Ectodermal cell (in vitro differentiated cells): Measurements from ENCODE around the gene CUX1.
A peak's percentile ranks its signal among the peaks of the same experiment; 100 is the strongest.
"Not testable (repeated sequence)": the region's sequence is repeated elsewhere in the genome, so short reads cannot be mapped to it uniquely, and the experiment has no call there.

ENCODE experiments used
- H3K27ac ChIP-seq: 2 replicates; pipeline ENCODE4 v1.7.0; 2013; ENCODE audit warnings: mild to moderate bottlenecking, low read depth, low read length; ENCODE audit not compliant: insufficient read depth, poor library complexity, severe bottlenecking
- H3K27me3 ChIP-seq: 2 replicates; pipeline ENCODE4 v1.7.0; 2013; ENCODE audit warnings: mild to moderate bottlenecking, low read length; ENCODE audit not compliant: insufficient read depth, control insufficient read depth, poor library complexity, severe bottlenecking
- H3K36me3 ChIP-seq: one replicate; pipeline ENCODE4 v1.7.0; 2013; ENCODE audit warnings: low read length; ENCODE audit not compliant: control insufficient read depth, insufficient read depth
- H3K4me1 ChIP-seq: one replicate; pipeline ENCODE4 v1.7.0; 2013; ENCODE audit warnings: low read length; ENCODE audit not compliant: control insufficient read depth, insufficient read depth
- H3K4me3 ChIP-seq: 2 replicates; pipeline ENCODE4 v1.7.0; 2013; ENCODE audit warnings: low read depth, low read length, control low read depth; ENCODE audit not compliant: insufficient read depth
- H3K9me3 ChIP-seq: 2 replicates; pipeline ENCODE4 v1.7.0; 2013; ENCODE audit warnings: mild to moderate bottlenecking, low read length, moderate library complexity; ENCODE audit not compliant: control insufficient read depth
- WGBS, 2 experiments: methylation state at CpG; one replicate each; pipeline ENCODE4 v1.1.7; 2013; ENCODE audit warnings: missing lambda C conversion rate in 2 of 2; 5-methylcytosine and 5-hydroxymethylcytosine counted together

The CUX1 gene

DNA sequence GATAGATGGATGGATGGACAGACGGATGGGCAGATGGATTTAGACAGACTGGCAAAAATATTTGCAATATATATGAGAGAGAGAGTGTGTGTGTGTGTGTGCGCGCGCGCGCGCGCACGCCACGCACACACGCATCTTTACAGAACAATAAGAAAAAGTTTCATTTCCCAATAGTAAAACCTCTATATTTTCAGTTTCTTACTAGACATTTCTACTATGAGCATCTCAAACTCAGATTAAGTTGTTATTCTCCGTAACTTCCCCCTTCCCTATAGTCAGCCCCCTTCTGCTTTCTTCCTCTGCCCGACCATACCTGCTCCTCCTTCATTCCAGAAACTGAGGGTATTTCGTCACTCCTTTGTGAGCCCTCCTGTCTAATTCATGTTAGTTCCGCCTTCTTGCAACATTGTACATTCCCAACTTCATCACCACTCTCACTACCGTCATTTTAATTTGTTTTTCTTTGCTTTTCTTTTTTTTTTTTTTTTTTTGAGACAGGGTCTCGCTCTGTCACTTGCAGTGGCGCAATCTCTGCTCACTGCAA, 314.9 kb downstream of the CUX1 start:
- no peak overlapping the region for H3K27ac ChIP-seq
- H3K4me1 ChIP-seq = peaks cover 12% of the 10 kb centered on the region
- H3K9me3 ChIP-seq = no peaks in the 10 kb centered on the region
- H3K36me3 ChIP-seq = no peaks in the 10 kb centered on the region
- no peak overlapping the region for H3K4me3 ChIP-seq
- 91 to 93% methylated on average over 17 to 18 of the region's 18 CpGs for WGBS, 2 experiments
- H3K27me3 ChIP-seq = no peaks in the 10 kb centered on the region

DNA sequence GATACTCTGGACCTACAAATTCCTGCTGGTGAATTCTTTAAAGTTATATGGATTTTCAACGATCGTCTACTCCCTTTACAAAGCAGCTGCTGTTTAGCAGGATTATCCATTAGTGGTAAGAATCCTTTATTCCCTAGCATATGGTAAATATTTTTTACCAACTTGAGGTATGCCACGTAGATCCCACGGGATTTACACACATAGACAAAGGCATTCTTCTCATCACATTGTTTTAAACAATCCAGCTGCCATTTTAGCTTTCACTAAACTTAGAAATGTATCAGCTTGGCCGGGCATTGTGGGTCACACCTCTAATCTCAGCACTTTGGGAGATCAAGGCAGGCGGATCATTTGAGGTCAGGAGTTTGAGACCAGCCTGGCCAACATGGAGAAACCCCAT, 321.2 kb downstream of the CUX1 start:
- H3K4me1 ChIP-seq = no peaks in the 10 kb centered on the region
- H3K27ac ChIP-seq = peak overlapping the region; percentile 18
- 90% methylated on average over 6 of the region's 6 CpGs for WGBS, 2 experiments
- no peaks in the 10 kb centered on the region for H3K27me3 ChIP-seq
- H3K4me3 ChIP-seq = no peak overlapping the region
- no peaks in the 10 kb centered on the region for H3K9me3 ChIP-seq
- no peaks in the 10 kb centered on the region for H3K36me3 ChIP-seq

DNA sequence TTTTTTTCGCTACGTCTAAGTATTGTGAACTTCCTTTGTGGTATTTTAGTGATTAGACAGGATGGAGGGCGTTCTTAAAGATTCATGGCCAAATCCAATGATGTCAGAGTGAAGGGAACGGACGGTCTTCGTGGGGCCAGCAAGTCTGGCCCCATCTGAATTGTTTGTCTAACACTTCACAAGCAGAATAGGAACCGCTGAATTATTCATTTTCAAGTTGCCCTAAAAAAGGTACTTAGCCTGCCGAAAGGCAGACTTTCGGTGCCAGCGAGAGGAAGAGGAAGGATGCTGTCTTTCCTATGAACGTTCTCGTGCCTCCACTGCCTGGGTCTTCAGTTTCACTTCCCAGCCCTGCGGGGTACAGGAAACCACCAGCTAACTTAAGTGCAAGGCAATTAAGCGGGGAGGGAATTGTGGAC, 323.5 kb downstream of the CUX1 start:
- no peaks in the 10 kb centered on the region for H3K4me1 ChIP-seq
- WGBS, 2 experiments = 96 to 97% methylated on average over 14 of the region's 14 CpGs

DNA sequence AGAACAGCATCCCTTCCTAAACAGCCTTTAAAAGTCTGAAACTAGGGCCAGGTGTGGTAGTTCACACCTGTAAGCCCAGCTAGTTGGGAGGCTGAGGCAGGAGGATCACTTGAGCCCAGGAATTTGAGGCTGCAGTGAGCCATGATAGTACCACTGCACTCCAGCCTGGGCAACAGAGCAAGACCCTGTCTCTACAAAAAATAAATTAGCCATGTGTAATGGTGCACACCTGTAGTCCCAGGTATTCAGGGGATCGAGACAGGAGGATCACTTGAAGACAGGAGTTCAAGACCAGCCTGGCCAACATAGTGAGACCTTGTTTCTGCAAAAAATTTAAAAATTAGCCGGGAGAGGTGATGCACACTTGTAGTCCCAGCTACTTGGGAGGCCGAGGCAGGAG, 325.0 kb downstream of the CUX1 start:
- not testable (repeated sequence) for H3K9me3 ChIP-seq, H3K4me1 ChIP-seq, H3K27me3 ChIP-seq, H3K27ac ChIP-seq, H3K4me3 ChIP-seq, H3K36me3 ChIP-seq
- WGBS, 2 experiments = 90 to 98% methylated on average over 3 of the region's 3 CpGs

More for the DNA sequence above, 323.5 kb downstream of the CUX1 start:
- H3K27ac ChIP-seq = no peak overlapping the region
- no peaks in the 10 kb centered on the region for H3K27me3 ChIP-seq
- H3K4me3 ChIP-seq = no peak overlapping the region
- H3K9me3 ChIP-seq = no peaks in the 10 kb centered on the region
- H3K36me3 ChIP-seq = no peaks in the 10 kb centered on the region

DNA sequence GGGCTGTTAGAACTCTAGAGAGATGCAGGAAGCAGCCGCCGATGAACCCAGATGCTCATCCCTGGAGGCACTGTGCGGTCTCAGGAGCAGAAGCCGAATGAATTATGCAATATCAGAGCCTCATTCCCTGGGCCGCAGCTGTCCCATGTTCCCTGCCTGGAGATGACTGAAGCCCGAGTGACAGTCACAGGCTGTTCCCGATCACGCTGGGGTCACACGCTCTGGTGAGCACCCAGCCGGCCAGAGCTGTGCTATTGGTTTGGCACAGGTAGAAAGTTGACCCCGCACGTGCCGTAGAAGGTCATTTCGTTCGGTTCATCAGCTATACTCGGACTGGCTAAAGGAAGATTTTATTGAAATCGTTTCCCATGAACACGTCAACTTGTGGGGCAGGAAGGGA, 328.7 kb downstream of the CUX1 start:
- no peaks in the 10 kb centered on the region for H3K36me3 ChIP-seq
- H3K4me3 ChIP-seq = no peak overlapping the region
- H3K9me3 ChIP-seq = no peaks in the 10 kb centered on the region
- WGBS, 2 experiments = 95% methylated on average over 18 of the region's 18 CpGs
- no peak overlapping the region for H3K27ac ChIP-seq
- no peaks in the 10 kb centered on the region for H3K4me1 ChIP-seq
- no peaks in the 10 kb centered on the region for H3K27me3 ChIP-seq

DNA sequence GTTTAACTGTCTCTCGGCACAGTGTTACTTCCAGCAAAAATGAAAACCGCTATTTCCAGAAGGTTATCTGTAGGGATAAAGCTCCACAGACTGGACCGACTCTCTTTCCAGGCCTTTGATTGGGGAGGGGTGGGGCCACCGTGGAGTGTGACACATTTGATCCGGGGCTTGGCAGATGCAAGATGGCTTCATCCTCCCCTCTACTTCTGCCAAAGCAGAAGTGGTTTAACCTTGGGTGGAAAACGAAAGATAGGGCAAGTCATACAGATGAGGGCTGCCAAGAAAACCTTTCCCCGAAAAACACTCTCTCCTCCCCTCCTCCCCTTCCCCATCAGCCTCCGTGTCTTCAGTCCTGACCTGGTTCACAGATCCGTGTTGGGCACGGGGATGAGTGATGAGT, 329.6 kb downstream of the CUX1 start:
- Histone ChIP-seq H3K36me3 (no peaks in the 10 kb centered on the region), H3K27ac (no peak overlapping the region), H3K4me3 (no peak overlapping the region), H3K27me3 (no peaks in the 10 kb centered on the region), H3K4me1 (no peaks in the 10 kb centered on the region), H3K9me3 (no peaks in the 10 kb centered on the region)
- whole genome bisulfite sequencing, 2 experiments = 90 to 92% methylated on average over 10 of the region's 10 CpGs

DNA sequence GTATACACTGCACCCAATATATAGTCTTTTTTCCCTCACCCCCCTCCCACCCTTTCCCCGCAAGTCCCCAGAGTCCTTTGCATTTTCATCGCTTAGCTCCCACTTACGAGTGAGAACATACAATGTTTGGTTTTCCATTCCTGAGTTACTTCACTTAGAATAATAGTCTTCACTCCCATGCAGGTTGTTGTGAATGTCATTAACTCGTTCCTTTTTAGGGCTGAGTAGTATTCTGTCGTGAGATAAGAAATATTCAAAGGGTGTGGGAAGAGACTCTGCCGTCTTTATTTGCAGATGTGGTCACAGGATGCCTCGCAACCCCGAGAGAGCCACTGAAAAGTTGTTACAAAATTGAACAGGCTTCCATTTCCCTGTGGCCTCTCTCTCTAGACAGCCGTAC, 331.4 kb downstream of the CUX1 start:
- Histone ChIP-seq H3K36me3 (no peaks in the 10 kb centered on the region), H3K4me1 (peaks cover 11% of the 10 kb centered on the region)

DNA sequence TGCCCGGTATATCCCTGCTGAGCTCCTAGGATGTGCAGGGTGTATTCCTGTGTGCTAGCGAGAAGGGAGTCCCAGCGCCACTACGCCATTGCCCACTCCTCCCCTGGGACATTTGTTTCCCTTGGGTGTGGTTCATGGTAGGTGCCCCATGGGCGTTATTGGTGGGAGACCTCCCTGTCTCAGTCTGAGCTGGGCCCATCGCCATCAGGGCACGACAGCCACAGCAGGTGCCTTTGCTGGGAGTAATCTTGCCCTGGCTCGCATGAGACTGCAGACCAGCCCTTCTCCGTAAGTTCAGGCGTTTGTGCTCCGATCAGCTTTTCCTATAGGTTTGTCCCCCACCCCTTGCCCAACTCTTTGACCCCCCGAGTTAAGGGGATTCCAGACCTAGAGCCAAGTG, 332.0 kb downstream of the CUX1 start:
- no peak overlapping the region for H3K4me3 ChIP-seq
- no peaks in the 10 kb centered on the region for H3K9me3 ChIP-seq
- 95 to 96% methylated on average over 12 of the region's 12 CpGs for WGBS, 2 experiments
- no peaks in the 10 kb centered on the region for H3K36me3 ChIP-seq
- peaks cover 11% of the 10 kb centered on the region for H3K4me1 ChIP-seq
- H3K27ac ChIP-seq = no peak overlapping the region
- H3K27me3 ChIP-seq = no peaks in the 10 kb centered on the region

More for the DNA sequence above, 331.4 kb downstream of the CUX1 start:
- no peak overlapping the region for H3K27ac ChIP-seq
- H3K9me3 ChIP-seq = no peaks in the 10 kb centered on the region
- no peak overlapping the region for H3K4me3 ChIP-seq
- H3K27me3 ChIP-seq = no peaks in the 10 kb centered on the region
- 93 to 96% methylated on average over 9 of the region's 9 CpGs for WGBS, 2 experiments

DNA sequence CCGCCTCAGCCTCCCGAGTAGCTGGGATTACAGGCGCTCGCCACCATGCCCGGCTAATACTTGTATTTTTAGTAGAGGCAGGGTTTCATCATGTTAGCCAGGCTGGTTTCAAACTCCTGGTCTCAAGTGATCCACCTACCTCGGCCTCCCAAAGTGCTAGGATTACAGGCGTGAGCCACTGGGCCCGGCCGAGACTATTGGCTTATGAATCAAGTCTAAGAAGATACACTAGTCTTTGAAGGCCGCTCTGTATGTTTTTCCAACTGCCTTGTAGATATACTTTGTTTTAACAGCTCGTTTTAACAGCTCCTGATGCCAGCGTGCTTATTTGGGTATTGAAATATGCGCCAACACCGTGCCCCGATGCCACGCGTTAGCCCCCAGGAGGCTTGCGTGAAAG, 332.8 kb downstream of the CUX1 start:
- H3K27me3 ChIP-seq = no peaks in the 10 kb centered on the region
- no peak overlapping the region for H3K27ac ChIP-seq
- H3K4me3 ChIP-seq = no peak overlapping the region
- no peaks in the 10 kb centered on the region for H3K36me3 ChIP-seq
- H3K9me3 ChIP-seq = no peaks in the 10 kb centered on the region
- WGBS, 2 experiments = 94 to 95% methylated on average over 18 of the region's 18 CpGs
- H3K4me1 ChIP-seq = peaks cover 11% of the 10 kb centered on the region

DNA sequence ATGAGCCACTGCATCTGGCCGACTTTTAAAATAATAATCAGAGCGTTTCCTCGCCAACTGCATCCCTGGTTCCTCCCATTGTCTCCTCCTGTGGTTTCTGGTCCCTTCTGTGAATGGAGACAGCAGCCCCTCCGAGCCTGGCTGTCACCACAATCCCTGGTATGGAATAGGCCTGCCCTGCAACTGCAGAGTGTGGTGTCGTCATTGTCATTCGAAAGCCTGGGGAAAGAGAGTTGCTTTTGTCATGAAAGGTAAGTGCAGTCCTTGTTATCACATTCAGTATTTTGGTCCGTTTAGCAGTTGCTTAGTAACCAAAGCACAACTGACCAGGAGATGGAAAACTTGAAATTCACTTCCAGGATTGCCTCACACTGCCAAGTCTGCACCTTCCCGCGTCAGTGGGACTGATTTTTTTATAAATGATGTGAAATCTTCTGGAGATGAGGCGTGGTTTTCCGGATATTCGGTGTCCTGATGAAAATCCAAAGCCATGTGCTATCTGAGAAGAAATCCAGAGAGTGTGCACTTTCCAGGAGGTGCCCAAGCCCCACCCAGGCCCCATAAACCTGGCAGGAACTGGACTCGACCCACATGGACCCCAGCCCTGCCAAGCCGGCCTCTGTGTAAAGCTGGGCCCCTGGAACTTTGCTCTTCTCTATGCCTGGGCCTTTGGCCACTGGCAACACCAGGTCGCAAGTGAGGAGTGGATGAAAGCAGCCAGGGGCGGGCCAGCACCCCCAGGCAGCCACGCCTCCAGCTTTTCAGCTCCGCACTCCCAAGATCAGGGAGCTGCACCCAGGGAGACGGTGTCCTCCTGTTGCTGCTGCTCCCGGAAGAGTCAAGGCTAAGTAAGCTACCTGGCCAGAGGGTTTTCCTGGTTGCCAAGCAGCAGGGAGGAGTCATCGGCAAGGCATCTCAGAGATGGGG, 335.5 kb downstream of the CUX1 start:
- H3K9me3 ChIP-seq = no peaks in the 10 kb centered on the region
- H3K4me1 ChIP-seq = peaks cover 11% of the 10 kb centered on the region
- H3K27ac ChIP-seq = peak overlapping the region; percentile 78
- 49 to 51% methylated on average over 21 of the region's 21 CpGs for WGBS, 2 experiments
- no peak overlapping the region for H3K4me3 ChIP-seq
- no peaks in the 10 kb centered on the region for H3K27me3 ChIP-seq
- no peaks in the 10 kb centered on the region for H3K36me3 ChIP-seq
